BLaER1 treated with 17β-estradiol and CSF1 and Interleukin-3, amounts not matched to agents 10 nM and 100 nM (cell line): ENCODE results near the gene ENDOD1.

Source experiments
- H3K27ac ChIP-seq, 11 experiments: shearing (Covaris generic); formaldehyde crosslinking; 2 replicates each; pipeline ENCODE4 v1.8.1; 2022
- H3K27me3 ChIP-seq, 11 experiments: shearing (Covaris generic); formaldehyde crosslinking; 2 replicates each; pipeline ENCODE4 v1.8.1; 2022
- H3K36me3 ChIP-seq, 11 experiments: shearing (Covaris generic); formaldehyde crosslinking; 2 replicates each; pipeline ENCODE4 v1.8.1; 2022
- H3K4me1 ChIP-seq, 10 experiments: shearing (Covaris generic); formaldehyde crosslinking; 2 replicates each; pipeline ENCODE4 v1.8.1; 2022
- H3K4me2 ChIP-seq, 11 experiments: shearing (Covaris generic); formaldehyde crosslinking; 2 replicates each; pipeline ENCODE4 v1.8.1; 2022
- H3K4me3 ChIP-seq, 10 experiments: shearing (Covaris generic); formaldehyde crosslinking; 2 replicates each; pipeline ENCODE4 v1.8.1; 2022
- H3K9ac ChIP-seq, 11 experiments: shearing (Covaris generic); formaldehyde crosslinking; 2 replicates each; pipeline ENCODE4 v1.8.1; 2022
- H3K9me3 ChIP-seq, 11 experiments: shearing (Covaris generic); formaldehyde crosslinking; replicated peaks in 1 of 11; 2 replicates each; pipeline ENCODE4 v1.8.1; 2022
- H4K20me1 ChIP-seq, 11 experiments: shearing (Covaris generic); formaldehyde crosslinking; 2 replicates each; pipeline ENCODE4 v1.8.1; 2022
- Cebpa-rat ChIP-seq, 11 experiments: shearing (Covaris generic); IDR thresholded peaks; 2 replicates each; pipeline ENCODE4 v1.8.1; 2022

Gene ENDOD1

DNA sequence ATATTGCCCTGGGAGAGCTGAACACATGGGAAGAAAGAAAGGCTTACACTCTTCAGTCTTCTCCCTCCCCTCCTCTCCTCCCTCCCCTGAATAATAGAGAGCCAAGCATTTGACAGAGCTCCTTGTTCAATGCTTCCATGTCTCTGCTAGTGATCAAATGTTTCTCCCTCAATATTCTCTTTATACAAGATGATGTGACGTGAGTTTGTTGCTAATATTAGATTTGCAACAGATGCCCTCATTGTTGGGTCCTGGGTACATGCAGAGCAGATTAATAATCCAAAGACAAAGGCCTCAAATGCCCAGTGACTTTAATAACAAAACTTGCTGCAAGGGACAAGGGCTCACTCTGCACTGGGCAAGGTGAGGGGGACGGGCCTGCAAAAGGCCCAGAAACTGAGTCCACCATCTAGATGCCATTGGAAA lies 7.1 kb upstream of the ENDOD1 start:
- Histone ChIP-seq H3K4me2 (peak overlapping the region in 8 of 11 experiments; percentile 68 to 89 (median 79); a peak in 16 of 22 replicates), H3K4me1 (peaks cover 10 to 95% (median 69%) of the 10 kb centered on the region in 10 experiments), H3K27ac (peak overlapping the region in 7 of 11 experiments; percentile 72 to 86 (median 80); a peak in 13 of 22 replicates), H4K20me1 (no peaks in the 10 kb centered on the region), H3K27me3 (no peaks in the 10 kb centered on the region), H3K9ac (peak overlapping the region in 2 of 11 experiments; percentile 65 to 80; a peak in 4 of 22 replicates), H3K9me3 (no peaks in the 10 kb centered on the region), H3K36me3 (no peaks in the 10 kb centered on the region), H3K4me3 (peak overlapping the region in 1 of 10 experiments; percentile 3; a peak in 1 of 20 replicates)
- TF ChIP-seq Cebpa-rat (IDR thresholded peaks at IDR 0.05) = no peak

DNA sequence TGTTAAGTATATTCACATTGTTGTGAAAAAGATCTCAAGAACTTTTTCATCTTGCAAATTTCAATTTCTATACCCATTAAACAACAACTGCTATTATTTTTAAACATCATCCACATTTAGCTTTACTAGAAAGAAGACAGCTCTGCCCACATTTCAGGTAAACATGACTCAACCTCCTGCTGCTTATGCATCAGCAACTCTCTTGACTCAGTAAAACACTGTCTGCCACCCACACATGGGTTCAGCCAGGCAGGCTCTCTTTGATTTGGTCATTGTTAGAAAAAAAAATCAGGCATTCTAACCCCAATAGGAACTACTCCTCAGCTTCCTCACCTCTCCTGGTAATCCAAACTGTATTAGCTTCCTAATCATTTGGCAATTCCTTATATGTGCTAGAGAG lies 5.1 kb upstream of the ENDOD1 start:
- no peak for TF ChIP-seq Cebpa-rat (IDR thresholded peaks at IDR 0.05)
- peak overlapping the region in 8 of 11 experiments; percentile 14 to 89 (median 32); a peak in 12 of 22 replicates for H3K4me2 ChIP-seq
- no peaks in the 10 kb centered on the region for H4K20me1 ChIP-seq
- H3K9me3 ChIP-seq = no peaks in the 10 kb centered on the region
- no peak overlapping the region for H3K9ac ChIP-seq
- no peaks in the 10 kb centered on the region for H3K27me3 ChIP-seq
- no peak overlapping the region for H3K4me3 ChIP-seq
- H3K36me3 ChIP-seq = no peaks in the 10 kb centered on the region
- peaks cover 17 to 93% (median 76%) of the 10 kb centered on the region in 10 experiments for H3K4me1 ChIP-seq
- H3K27ac ChIP-seq = no peak overlapping the region

DNA sequence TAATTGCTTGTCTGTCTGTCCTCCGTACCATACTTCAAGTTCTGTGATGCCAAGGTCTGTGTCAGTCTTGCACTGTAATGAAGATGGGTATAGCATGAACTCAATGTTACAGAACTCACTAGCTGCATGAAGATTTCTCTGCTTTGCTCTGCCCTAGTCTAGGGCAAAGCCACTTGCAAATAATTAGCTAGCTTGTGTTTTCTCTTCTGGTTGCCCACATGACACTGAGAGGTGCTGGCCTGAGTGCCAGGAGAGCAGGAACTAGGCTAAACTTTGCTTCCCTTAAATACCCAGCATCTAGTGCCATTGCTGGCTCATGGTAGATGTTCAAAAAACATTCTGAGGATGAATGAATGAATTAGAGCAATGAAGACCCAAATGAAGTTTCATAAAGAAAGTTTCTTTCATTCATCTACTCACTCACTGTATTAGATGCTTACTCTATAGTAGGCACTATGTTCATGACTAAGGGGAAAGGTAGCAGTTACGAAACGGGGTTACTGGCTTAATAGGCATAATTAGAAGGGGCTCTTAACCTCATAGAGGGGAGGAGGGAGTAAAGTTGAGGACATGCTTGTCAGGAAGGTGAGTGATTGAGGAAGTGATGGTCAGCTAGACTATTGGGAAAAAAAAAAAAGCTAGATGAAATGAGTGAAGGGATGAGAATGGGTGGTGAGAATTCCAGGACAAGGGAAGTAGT lies 4.4 kb upstream of the ENDOD1 start:
- no peak for TF ChIP-seq Cebpa-rat (IDR thresholded peaks at IDR 0.05)
- Histone ChIP-seq H3K4me1 (peaks cover 17 to 86% (median 69%) of the 10 kb centered on the region in 10 experiments), H3K4me2 (peak overlapping the region in 7 of 11 experiments; percentile 0 to 89 (median 37); a peak in 10 of 22 replicates)

DNA sequence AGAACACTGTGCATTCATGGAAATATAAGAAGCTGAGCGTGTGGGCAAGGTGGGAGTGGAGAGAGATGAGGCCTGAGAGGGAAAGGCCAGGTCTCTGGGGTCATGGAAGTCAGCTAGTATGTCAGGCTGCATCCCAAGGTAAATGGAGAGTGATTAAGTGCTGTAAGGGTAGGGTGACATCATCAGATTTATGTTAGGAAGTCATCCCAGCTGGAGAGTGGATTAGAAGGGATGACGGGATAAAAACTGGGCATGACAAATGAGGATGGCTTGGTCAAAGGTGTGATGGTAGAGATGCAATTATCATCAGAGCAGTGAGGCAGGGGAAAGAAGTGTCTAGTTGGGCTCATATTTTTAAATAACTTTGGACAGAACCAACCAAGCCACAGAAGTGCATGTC lies 3.5 kb upstream of the ENDOD1 start:
- no peaks in the 10 kb centered on the region for H3K9me3 ChIP-seq
- H3K4me3 ChIP-seq = no peak overlapping the region
- TF ChIP-seq Cebpa-rat (IDR thresholded peaks at IDR 0.05) = no peak
- H3K36me3 ChIP-seq = no peaks in the 10 kb centered on the region
- H3K9ac ChIP-seq = no peak overlapping the region
- H4K20me1 ChIP-seq = peaks cover 0 to 9% (median 0%) of the 10 kb centered on the region in 11 experiments; a peak in 4 of 22 replicates
- peaks cover 0 to 9% (median 0%) of the 10 kb centered on the region in 11 experiments; a peak in 5 of 22 replicates for H3K27me3 ChIP-seq
- no peak overlapping the region for H3K27ac ChIP-seq
- peaks cover 23 to 83% (median 68%) of the 10 kb centered on the region in 10 experiments for H3K4me1 ChIP-seq
- peak overlapping the region in 4 of 11 experiments; percentile 25 to 89 (median 41); a peak in 4 of 22 replicates for H3K4me2 ChIP-seq

More for the DNA sequence above, 4.4 kb upstream of the ENDOD1 start:
- no peak overlapping the region for H3K4me3 ChIP-seq
- H3K27ac ChIP-seq = no peak overlapping the region
- H3K27me3 ChIP-seq = no peaks in the 10 kb centered on the region
- H4K20me1 ChIP-seq = 0 out of 22 replicates have a peak, but pooled peaks cover 0 to 3% (median 0%) of the 10 kb centered on the region in 11 experiments
- no peak overlapping the region for H3K9ac ChIP-seq
- H3K9me3 ChIP-seq = no peaks in the 10 kb centered on the region
- H3K36me3 ChIP-seq = no peaks in the 10 kb centered on the region

- Histone ChIP-seq H3K9ac (no peak overlapping the region), H3K36me3 (no peaks in the 10 kb centered on the region), H3K27ac (no peak overlapping the region), H3K4me3 (no peak overlapping the region), H3K4me2 (peak overlapping the region in 3 of 11 experiments; percentile 25 to 91 (median 45); a peak in 4 of 22 replicates), H3K4me1 (peaks cover 17 to 83% (median 68%) of the 10 kb centered on the region in 10 experiments), H3K9me3 (no peaks in the 10 kb centered on the region), H3K27me3 (peaks cover 0 to 17% (median 0%) of the 10 kb centered on the region in 11 experiments; a peak in 5 of 22 replicates), H4K20me1 (peaks cover 0 to 12% (median under 1%) of the 10 kb centered on the region in 11 experiments; a peak in 5 of 22 replicates)
- TF ChIP-seq Cebpa-rat (IDR thresholded peaks at IDR 0.05) = no peak
These were observed 2.6 kb upstream of the ENDOD1 start for GRCh38 chr11:95086836-95087570.

GRCh38 chr11:95088946-95089619 lies 563 bp upstream of the ENDOD1 start:
- peaks cover 0 to 28% (median 7%) of the 10 kb centered on the region in 11 experiments; a peak in 7 of 22 replicates for H4K20me1 ChIP-seq
- no peak for TF ChIP-seq Cebpa-rat (IDR thresholded peaks at IDR 0.05)
- H3K4me3 ChIP-seq = peak overlapping the region; percentile 70 to 96 (median 88)
- peak overlapping the region in 9 of 11 experiments; percentile 68 to 90 (median 83); a peak in 19 of 22 replicates for H3K27ac ChIP-seq
- peak overlapping the region; percentile 80 to 100 (median 91) for H3K4me2 ChIP-seq
- no peaks in the 10 kb centered on the region for H3K36me3 ChIP-seq
- peaks cover 0 to 24% (median 0%) of the 10 kb centered on the region in 11 experiments; a peak in 5 of 22 replicates for H3K27me3 ChIP-seq
- no peaks in the 10 kb centered on the region for H3K9me3 ChIP-seq
- peak overlapping the region; percentile 6 to 90 (median 83); a peak in 21 of 22 replicates for H3K9ac ChIP-seq
- peaks cover 31 to 82% (median 70%) of the 10 kb centered on the region in 10 experiments for H3K4me1 ChIP-seq

DNA sequence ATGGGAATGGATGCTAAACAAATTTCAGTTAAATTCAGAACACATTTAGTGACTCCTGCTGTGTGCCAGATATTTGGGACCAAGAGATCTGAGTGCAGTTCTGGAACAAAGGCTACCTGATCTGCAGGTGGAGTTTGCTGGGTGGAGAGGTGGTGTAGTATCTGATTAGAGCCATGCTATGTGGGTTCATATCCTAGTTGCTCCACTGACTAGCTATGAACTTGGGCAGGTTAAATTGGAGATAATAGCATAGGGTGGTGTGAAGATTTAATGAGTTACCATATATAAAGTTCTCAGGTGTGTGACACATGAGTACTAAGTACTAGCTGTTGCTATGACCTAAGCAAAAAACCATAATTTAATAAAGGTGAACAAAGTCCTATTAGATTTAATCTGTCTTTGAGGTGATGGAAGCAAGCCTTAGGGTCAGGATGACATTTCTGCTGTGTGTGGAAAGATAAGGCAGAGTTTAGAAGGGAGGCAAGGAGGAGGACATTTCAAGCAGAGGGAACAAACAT lies 2.1 kb downstream of the ENDOD1 start:
- TF ChIP-seq Cebpa-rat (IDR thresholded peaks at IDR 0.05) = no peak
- H3K27ac ChIP-seq = peak overlapping the region in 3 of 11 experiments; percentile 81 to 85 (median 84); a peak in 5 of 22 replicates
- H3K9me3 ChIP-seq = no peaks in the 10 kb centered on the region
- peaks cover 45 to 82% (median 78%) of the 10 kb centered on the region in 10 experiments for H3K4me1 ChIP-seq
- H3K9ac ChIP-seq = peak overlapping the region in 6 of 11 experiments; percentile 81 to 90 (median 86); a peak in 9 of 22 replicates
- H4K20me1 ChIP-seq = peaks cover 0 to 28% (median 7%) of the 10 kb centered on the region in 11 experiments; a peak in 7 of 22 replicates
- peak overlapping the region in 9 of 11 experiments; percentile 88 to 100 (median 94); a peak in 18 of 22 replicates for H3K4me2 ChIP-seq
- peaks cover 0 to 24% (median 0%) of the 10 kb centered on the region in 11 experiments; a peak in 5 of 22 replicates for H3K27me3 ChIP-seq
- H3K36me3 ChIP-seq = peaks cover 0 to 14% (median 0%) of the 10 kb centered on the region in 11 experiments; a peak in 2 of 22 replicates
- H3K4me3 ChIP-seq = peak overlapping the region in 5 of 10 experiments; percentile 79 to 96 (median 93); a peak in 9 of 20 replicates
